Endodermal cell (in vitro differentiated cells): ENCODE measurements around the gene OTOR. TPM values are rescaled to one million over a fixed set of nuclear protein-coding genes. Genes with fewer than 3 reads are reported as not detected.

Source experiments
- DNase-seq: peaks from one replicate; pipeline ENCODE4 v3.0.0-alpha.2; 2017
- H3K27ac ChIP-seq: 2 replicates; pipeline ENCODE4 v1.5.1; 2013; ENCODE audit warnings: mild to moderate bottlenecking, low read depth, low read length, moderate library complexity
- H3K27me3 ChIP-seq: 2 replicates; pipeline ENCODE4 v1.6.1; 2013; ENCODE audit warnings: mild to moderate bottlenecking, low read length, moderate library complexity; ENCODE audit not compliant: insufficient read depth, control insufficient read depth, poor library complexity, severe bottlenecking
- H3K36me3 ChIP-seq: 2 replicates; pipeline ENCODE4 v1.7.0; 2013; ENCODE audit warnings: mild to moderate bottlenecking, low read length, moderate library complexity; ENCODE audit not compliant: control insufficient read depth, insufficient read depth
- H3K4me1 ChIP-seq: one replicate; pipeline ENCODE4 v1.7.0; 2013; ENCODE audit warnings: low read length; ENCODE audit not compliant: control insufficient read depth, insufficient read depth
- H3K4me3 ChIP-seq: 2 replicates; pipeline ENCODE4 v1.5.1; 2013; ENCODE audit warnings: mild to moderate bottlenecking, low read length, moderate library complexity
- H3K9ac ChIP-seq: 2 replicates; pipeline ENCODE4 v1.6.1; 2013; ENCODE audit warnings: mild to moderate bottlenecking, low read length, moderate library complexity; ENCODE audit not compliant: poor library complexity, severe bottlenecking; ENCODE audit errors: extremely low read depth
- H3K9me3 ChIP-seq: 2 replicates; pipeline ENCODE4 v1.6.1; 2013; ENCODE audit warnings: mild to moderate bottlenecking, low read length, moderate library complexity; ENCODE audit not compliant: control insufficient read depth
- H3K27ac Mint-ChIP-seq: 2 replicates; pipeline ENCODE4 v1.8.0; 2020; ENCODE audit warnings: mixed read lengths
- H3K27me3 Mint-ChIP-seq: 2 replicates; pipeline ENCODE4 v1.8.0; 2021; ENCODE audit warnings: mild to moderate bottlenecking, mixed read lengths; ENCODE audit not compliant: insufficient read depth
- H3K36me3 Mint-ChIP-seq: 2 replicates; pipeline ENCODE4 v1.8.0; 2020; ENCODE audit warnings: low read depth, mixed read lengths
- H3K4me1 Mint-ChIP-seq: 2 replicates; pipeline ENCODE4 v1.8.0; 2020; ENCODE audit warnings: mixed read lengths
- H3K4me3 Mint-ChIP-seq: 2 replicates; pipeline ENCODE4 v1.8.0; 2020; ENCODE audit warnings: mild to moderate bottlenecking, moderate library complexity, mixed read lengths
- H3K9me3 Mint-ChIP-seq: 2 replicates; pipeline ENCODE4 v1.8.0; 2020; ENCODE audit warnings: mild to moderate bottlenecking, mixed read lengths
- WGBS, 2 experiments: methylation state at CpG; one replicate each; pipeline versions ENCODE4 v1.1.5 to v1.1.7; 2013; ENCODE audit warnings: missing lambda C conversion rate in 2 of 2, mixed read lengths in 1 of 2; ENCODE audit not compliant: insufficient coverage in 1 of 2, insufficient read length in 1 of 2; 5-methylcytosine and 5-hydroxymethylcytosine counted together
- total RNA-seq, 2 donors: library from RNA; stranded (reverse); fragmentation: NEBNext Ultra II Directional in 1 of 2; extraction: Animal tissue kit (Norgen Biotek cat#: 25700) in 1 of 2; gene quantifications; 2 replicates in 1 of 2; 3 replicates in 1 of 2; pipeline ENCODE4 v1.2.1, GENCODE V29; 2021
- TF ChIP-seq, protein P1 (sequence below): fragments of 200-600 bp; sonication (generic); conservative IDR thresholded peaks from 2 replicates; pipeline ENCODE4 v1.5.0; 2021; ENCODE audit warnings: antibody characterized with exemption, mild to moderate bottlenecking

The OTOR gene
- total RNA-seq, 2 donors from 2014 or later: not detected

DNA sequence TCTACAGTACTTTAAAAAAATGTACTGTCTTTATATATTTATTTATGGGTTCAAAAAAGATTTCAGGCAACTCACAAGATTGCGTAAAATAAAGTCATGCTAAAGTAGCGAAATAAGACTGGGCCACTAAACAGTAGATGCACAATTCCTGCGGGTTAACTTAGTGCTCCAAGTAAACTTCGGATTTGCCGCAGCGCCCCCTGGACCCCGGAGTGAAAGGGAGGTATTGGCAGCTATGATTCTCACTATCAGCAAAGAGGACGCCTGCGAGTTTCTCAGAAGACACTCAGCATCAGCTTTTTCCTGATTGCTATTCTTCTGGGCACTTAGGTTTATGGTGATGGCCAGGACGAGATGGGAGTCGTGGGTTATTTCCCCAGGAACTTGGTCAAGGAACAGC lies 1.4 kb downstream of the OTOR start:
- H3K27me3 Mint-ChIP-seq: no peaks in the 10 kb centered on the region
- no peak overlapping the region for H3K27ac Mint-ChIP-seq
- peaks cover 3% of the 10 kb centered on the region for H3K4me1 Mint-ChIP-seq
- no peaks in the 10 kb centered on the region for H3K36me3 ChIP-seq
- DNase-seq: peak; percentile 84
- WGBS, 2 experiments: 68 to 70% methylated on average over 10 to 11 of the region's 11 CpGs
- H3K9me3 ChIP-seq: no peaks in the 10 kb centered on the region
- no peaks in the 10 kb centered on the region for H3K36me3 Mint-ChIP-seq
- H3K9me3 Mint-ChIP-seq: peaks cover 3% of the 10 kb centered on the region
- H3K27ac ChIP-seq: no peak overlapping the region
- H3K4me3 Mint-ChIP-seq: no peak overlapping the region
- no peaks in the 10 kb centered on the region for H3K27me3 ChIP-seq
- TF ChIP-seq, protein P1, sequence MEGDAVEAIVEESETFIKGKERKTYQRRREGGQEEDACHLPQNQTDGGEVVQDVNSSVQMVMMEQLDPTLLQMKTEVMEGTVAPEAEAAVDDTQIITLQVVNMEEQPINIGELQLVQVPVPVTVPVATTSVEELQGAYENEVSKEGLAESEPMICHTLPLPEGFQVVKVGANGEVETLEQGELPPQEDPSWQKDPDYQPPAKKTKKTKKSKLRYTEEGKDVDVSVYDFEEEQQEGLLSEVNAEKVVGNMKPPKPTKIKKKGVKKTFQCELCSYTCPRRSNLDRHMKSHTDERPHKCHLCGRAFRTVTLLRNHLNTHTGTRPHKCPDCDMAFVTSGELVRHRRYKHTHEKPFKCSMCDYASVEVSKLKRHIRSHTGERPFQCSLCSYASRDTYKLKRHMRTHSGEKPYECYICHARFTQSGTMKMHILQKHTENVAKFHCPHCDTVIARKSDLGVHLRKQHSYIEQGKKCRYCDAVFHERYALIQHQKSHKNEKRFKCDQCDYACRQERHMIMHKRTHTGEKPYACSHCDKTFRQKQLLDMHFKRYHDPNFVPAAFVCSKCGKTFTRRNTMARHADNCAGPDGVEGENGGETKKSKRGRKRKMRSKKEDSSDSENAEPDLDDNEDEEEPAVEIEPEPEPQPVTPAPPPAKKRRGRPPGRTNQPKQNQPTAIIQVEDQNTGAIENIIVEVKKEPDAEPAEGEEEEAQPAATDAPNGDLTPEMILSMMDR: peak; percentile 77
- H3K9ac ChIP-seq: no peak overlapping the region
- no peak overlapping the region for H3K4me3 ChIP-seq
- H3K4me1 ChIP-seq: no peaks in the 10 kb centered on the region

DNA sequence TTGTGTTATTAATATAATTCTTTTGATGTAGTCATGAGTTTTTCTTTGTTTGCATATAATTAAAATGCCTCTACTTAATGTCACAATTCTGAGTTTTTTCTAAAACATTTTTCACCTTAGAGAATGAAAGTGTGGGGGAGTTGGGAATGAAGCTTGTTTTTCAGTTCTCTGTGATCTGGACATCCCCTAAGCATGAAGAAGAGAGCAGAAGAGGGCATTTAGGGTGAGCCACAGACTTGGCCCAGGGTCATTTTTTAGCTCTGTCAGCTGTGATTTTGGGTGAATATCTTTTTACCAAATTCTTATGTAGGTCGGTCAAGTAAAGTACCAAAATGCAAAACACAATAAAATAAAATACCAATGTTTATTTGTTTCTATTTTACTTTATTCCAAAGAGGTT lies 3.9 kb downstream of the OTOR start:
- H3K27me3 ChIP-seq: no peaks in the 10 kb centered on the region
- no peak overlapping the region for H3K4me3 Mint-ChIP-seq

DNA sequence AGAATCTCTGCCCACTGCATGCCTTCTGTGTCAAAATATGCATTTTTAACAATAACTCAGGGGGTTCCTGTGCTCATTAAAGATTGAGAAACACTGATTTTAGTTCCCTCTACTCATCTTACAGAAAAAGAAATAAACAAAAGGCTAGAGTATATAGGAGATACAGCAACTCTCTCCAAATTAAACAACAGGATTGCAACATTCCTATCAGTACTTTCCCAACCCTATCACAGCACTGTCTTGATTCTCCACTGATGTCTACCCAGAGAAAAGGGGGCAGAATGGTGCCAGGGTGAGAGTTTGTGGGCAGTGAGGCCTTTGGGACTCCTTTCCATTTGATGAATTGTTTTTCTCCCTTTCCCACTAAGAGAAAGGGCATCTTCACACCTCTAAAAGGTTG lies 4.7 kb downstream of the OTOR start:
- no peak overlapping the region for H3K4me3 Mint-ChIP-seq
- no peak overlapping the region for H3K27ac Mint-ChIP-seq
- peaks cover 3% of the 10 kb centered on the region for H3K4me1 Mint-ChIP-seq
- no peaks in the 10 kb centered on the region for H3K36me3 Mint-ChIP-seq
- peaks cover 14% of the 10 kb centered on the region for H3K9me3 ChIP-seq
- no peaks in the 10 kb centered on the region for H3K27me3 Mint-ChIP-seq
- no peaks in the 10 kb centered on the region for H3K4me1 ChIP-seq
- H3K9me3 Mint-ChIP-seq: peaks cover 16% of the 10 kb centered on the region
- no peak overlapping the region for H3K27ac ChIP-seq
- DNase-seq: no peak
- no peak overlapping the region for H3K4me3 ChIP-seq
- TF ChIP-seq, protein P1: no peak
- no peaks in the 10 kb centered on the region for H3K36me3 ChIP-seq
- H3K27me3 ChIP-seq: no peaks in the 10 kb centered on the region
- no peak overlapping the region for H3K9ac ChIP-seq

More for the DNA sequence above, 3.9 kb downstream of the OTOR start:
- Mint-ChIP-seq H3K27ac (no peak overlapping the region), H3K9me3 (peaks cover 16% of the 10 kb centered on the region), H3K4me1 (peaks cover 3% of the 10 kb centered on the region), H3K27me3 (no peaks in the 10 kb centered on the region), H3K36me3 (no peaks in the 10 kb centered on the region)
- no peak overlapping the region for H3K9ac ChIP-seq
- no peak for DNase-seq
- WGBS, 2 experiments: 80% methylated on average over 1 of the region's 1 CpG; no CpG with 5 or more reads in 1 of the 2 experiments
- H3K4me1 ChIP-seq: no peaks in the 10 kb centered on the region
- H3K9me3 ChIP-seq: peaks cover 14% of the 10 kb centered on the region
- H3K36me3 ChIP-seq: no peaks in the 10 kb centered on the region
- TF ChIP-seq, protein P1: no peak
- H3K27ac ChIP-seq: no peak overlapping the region
- H3K4me3 ChIP-seq: no peak overlapping the region
